ENCODE measurements around the gene MEFV.
"Not testable (repeated sequence)": the region's sequence is repeated elsewhere in the genome, so short reads cannot be mapped to it uniquely, and the experiment has no call there.

The MEFV gene

GRCh38 chr16:3220839-3221238 lies 35.6 kb downstream of the MEFV start:
- no peak for DNase-seq (ENCODE audit: low read depth, low spot score)

GRCh38 chr16:3216263-3216640 lies 40.2 kb downstream of the MEFV start:
- DNase-seq (ENCODE audit: low read depth, low spot score), result no peak

DNA sequence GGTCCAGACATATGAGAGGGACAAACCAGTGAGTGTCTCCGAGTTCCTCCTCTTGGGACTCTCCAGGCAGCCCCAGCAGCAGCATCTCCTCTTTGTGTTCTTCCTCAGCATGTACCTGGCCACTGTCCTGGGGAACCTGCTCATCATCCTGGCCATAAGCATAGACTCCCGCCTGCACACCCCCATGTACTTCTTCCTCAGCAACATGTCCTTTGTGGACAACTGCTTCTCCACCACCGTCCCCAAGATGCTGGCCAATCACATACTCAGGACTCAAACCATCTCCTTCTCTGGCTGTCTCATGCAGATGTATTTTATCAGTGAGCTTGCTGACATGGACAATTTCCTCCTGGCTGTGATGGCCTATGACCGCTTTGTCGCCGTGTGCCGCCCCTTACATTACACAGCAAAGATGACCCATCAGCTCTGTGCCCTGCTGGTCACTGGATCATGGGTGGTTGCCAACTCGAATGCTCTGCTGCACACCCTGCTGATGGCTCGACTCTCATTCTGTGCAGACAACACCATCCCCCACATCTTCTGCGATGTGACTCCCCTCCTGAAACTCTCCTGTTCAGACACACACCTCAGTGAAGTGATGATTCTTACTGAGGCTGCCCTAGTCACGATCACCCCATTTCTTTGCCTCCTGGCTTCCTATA lies 40.7 kb downstream of the MEFV start:
- no peak for DNase-seq (ENCODE audit: low read depth, low spot score)

DNA sequence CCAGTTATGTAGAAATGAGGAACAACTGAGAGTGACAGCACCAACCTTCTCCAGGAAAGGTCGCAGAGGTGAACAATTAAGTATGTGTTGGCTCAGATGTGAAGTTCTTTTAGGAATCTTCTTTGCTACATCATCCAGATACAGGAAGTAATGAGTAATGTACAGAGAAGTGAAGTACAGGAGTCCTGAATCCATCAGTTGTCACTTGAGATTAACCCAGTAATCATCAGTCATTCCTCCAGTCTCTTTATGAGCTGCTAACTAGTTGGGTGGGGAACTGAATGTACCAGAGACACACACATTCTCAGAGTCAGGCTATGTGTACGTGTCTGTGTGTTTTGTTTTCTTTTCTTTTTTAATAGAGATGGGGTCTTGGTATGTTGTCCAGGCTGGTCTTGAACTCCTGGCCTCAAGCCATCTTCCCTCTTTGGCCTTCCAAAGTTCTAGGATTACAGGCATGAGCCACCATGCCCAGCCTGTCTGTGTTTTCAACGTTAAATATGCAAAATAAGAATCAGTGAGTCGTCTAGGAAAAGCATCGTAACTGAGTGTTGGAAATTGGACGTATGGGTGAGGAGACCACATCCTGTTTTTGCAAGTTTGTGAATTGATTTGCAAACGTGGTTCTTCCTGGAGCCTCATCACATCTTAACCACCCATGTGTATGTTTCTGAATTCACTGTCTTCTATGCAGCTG lies 41.4 kb downstream of the MEFV start:
- no peak for DNase-seq (ENCODE audit: low read depth, low spot score)

- no peak for DNase-seq (ENCODE audit: low read depth, low spot score)
These were observed 43.9 kb downstream of the MEFV start for GRCh38 chr16:3212567-3212966.

DNA sequence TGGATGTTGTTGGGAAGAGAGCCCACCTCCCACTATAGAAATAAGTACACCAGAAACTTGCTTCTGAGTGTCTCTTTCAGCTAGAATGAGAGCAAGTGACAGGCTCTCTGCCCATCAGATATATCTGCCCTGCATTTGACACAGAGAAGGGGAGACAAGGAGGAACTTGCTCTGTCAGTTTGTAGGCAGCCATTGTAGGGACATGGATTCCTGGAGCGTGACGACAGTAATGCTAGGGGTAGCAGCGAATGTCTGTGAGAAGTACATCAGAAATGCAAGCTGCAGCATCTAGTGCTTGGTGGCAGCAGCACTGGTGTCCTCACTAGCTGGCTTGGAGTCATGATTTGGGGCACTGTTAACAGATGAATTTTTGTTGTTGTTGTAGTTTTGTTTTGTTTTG lies 44.4 kb downstream of the MEFV start:
- no peak for DNase-seq (ENCODE audit: low read depth, low spot score)

GRCh38 chr16:3207086-3207953 lies 49.1 kb downstream of the MEFV start:
- DNase-seq (ENCODE audit: low read depth, low spot score), result no peak

DNA sequence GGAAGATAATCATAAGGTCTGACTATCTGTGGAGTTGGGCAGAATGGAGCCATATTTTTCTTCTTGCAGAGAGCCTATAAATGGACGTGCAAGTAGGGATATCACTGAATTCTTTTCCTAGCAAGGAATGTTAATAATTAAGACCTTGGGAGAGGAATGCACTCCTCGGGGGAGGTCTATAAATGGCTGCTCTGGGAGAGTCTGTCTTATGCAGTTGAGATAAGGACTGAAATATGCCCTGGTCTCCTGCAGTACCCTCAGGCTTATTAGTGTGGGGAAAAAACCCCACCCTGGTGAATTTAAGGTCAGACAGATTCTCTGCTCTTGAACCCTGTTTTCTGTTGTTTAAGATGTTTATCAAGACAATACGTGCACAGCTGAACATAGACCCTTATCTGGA lies 50.5 kb downstream of the MEFV start:
- not testable (repeated sequence) for DNase-seq (ENCODE audit: low read depth, low spot score)

DNA sequence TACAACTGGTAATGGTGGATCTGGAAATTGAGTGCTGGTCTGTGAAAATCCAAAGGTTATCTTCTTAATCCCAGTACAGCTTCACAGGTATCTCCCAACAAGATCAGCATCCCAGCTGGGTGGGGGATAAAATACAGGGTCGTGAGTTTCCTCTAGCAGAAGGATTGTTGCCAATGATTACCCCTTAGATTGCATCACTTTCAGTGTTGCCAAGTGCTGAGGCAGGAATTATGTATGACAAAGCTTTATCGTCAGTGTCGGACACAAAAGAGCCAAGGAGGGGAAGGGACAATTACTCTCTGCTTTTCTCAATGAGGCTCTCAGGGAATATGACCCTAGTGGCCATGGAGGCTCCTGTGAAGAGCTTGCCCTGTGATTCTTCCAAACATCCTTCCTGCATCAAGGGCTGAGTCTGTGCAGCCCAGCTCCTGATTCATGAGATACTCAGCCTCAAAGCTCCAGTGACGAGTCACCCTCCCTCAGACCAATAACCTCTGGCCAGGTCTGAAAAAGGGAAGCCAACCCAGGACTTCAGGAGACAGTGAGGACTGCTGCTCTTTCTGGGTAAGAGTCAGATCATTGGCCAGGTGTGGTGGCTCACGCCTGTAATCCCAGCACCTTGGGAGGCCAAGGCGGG lies 53.4 kb downstream of the MEFV start:
- no peak for DNase-seq (ENCODE audit: low read depth, low spot score)

GRCh38 chr16:3198334-3199072 lies 57.9 kb downstream of the MEFV start:
- DNase-seq (ENCODE audit: low read depth, low spot score), result no peak

GRCh38 chr16:3197694-3198333 lies 58.6 kb downstream of the MEFV start:
- DNase-seq (ENCODE audit: low read depth, low spot score), result not testable (repeated sequence)

- no peak for DNase-seq (ENCODE audit: low read depth, low spot score)
These were observed 60.5 kb downstream of the MEFV start for GRCh38 chr16:3195975-3196374.

GRCh38 chr16:3194792-3195191 lies 61.6 kb downstream of the MEFV start:
- no peak for DNase-seq (ENCODE audit: low read depth, low spot score)

- no peak for DNase-seq (ENCODE audit: low read depth, low spot score)
These were observed 62.9 kb downstream of the MEFV start for GRCh38 chr16:3193221-3194212.

GRCh38 chr16:3192476-3193019 lies 63.9 kb downstream of the MEFV start:
- DNase-seq (ENCODE audit: low read depth, low spot score), result no peak
